HG03066 (cell line): ENCODE data around the gene ZNF200.
"Not testable (repeated sequence)": the region's sequence is repeated elsewhere in the genome, so short reads cannot be mapped to it uniquely, and the experiment has no call there.

Experiments
- ATAC-seq: cut with Tn5 transposase; IDR thresholded peaks from one replicate; pipeline ENCODE4 v1.9.1; 2021; ENCODE audit warnings: low read depth; ENCODE audit not compliant: unreplicated experiment

Gene ZNF200

GRCh38 chr16:3182608-3183444 lies 52.1 kb downstream of the ZNF200 start:
- ATAC-seq = no peak

- ATAC-seq = not testable (repeated sequence)
These were observed 52.7 kb downstream of the ZNF200 start for GRCh38 chr16:3182293-3182607.

- no peak for ATAC-seq
These were observed 54.5 kb downstream of the ZNF200 start for GRCh38 chr16:3180445-3180878.

GRCh38 chr16:3179651-3180050 lies 55.3 kb downstream of the ZNF200 start:
- no peak for ATAC-seq

GRCh38 chr16:3175157-3176093 lies 59.5 kb downstream of the ZNF200 start:
- ATAC-seq = no peak

- ATAC-seq = no peak
These were observed 60.3 kb downstream of the ZNF200 start for GRCh38 chr16:3174618-3175148.

- no peak for ATAC-seq
These were observed 60.9 kb downstream of the ZNF200 start for GRCh38 chr16:3173892-3174617.
